ENCODE results near the gene L3MBTL4.
"Not testable (repeated sequence)": the region's sequence is repeated elsewhere in the genome, so short reads cannot be mapped to it uniquely, and the experiment has no call there.

L3MBTL4 gene

GRCh38 chr18:6414723-6415417 lies at the start of gene L3MBTL4:
Gene L3MBTL4, minus strand, starts transcription at chr18:6414911. Its CDS starts 103,286 bp downstream, at chr18:6311625.
- DNase-seq (ENCODE audit: low spot score), result no peak

- DNase-seq (ENCODE audit: low spot score), result no peak
Observed at GRCh38 chr18:6452194-6452593, 37.5 kb upstream of the L3MBTL4 start.

- no peak for DNase-seq (ENCODE audit: low spot score)
Observed at GRCh38 chr18:6449213-6449612, 34.5 kb upstream of the L3MBTL4 start.

GRCh38 chr18:6444466-6445228 lies 29.9 kb upstream of the L3MBTL4 start:
- DNase-seq (ENCODE audit: low spot score), result no peak

GRCh38 chr18:6441200-6441599 lies 26.5 kb upstream of the L3MBTL4 start:
- DNase-seq (ENCODE audit: low spot score), result no peak

GRCh38 chr18:6437937-6438818 lies 23.5 kb upstream of the L3MBTL4 start:
- DNase-seq (ENCODE audit: low spot score), result no peak

GRCh38 chr18:6435731-6436130 lies 21.0 kb upstream of the L3MBTL4 start:
- no peak for DNase-seq (ENCODE audit: low spot score)

- DNase-seq (ENCODE audit: low spot score), result no peak
Observed at GRCh38 chr18:6434987-6435709, 20.4 kb upstream of the L3MBTL4 start.

GRCh38 chr18:6434481-6434880 lies 19.8 kb upstream of the L3MBTL4 start:
- DNase-seq (ENCODE audit: low spot score), result no peak

GRCh38 chr18:6431659-6432318 lies 17.1 kb upstream of the L3MBTL4 start:
- DNase-seq (ENCODE audit: low spot score), result no peak

- DNase-seq (ENCODE audit: low spot score), result no peak
Observed at GRCh38 chr18:6428851-6429395, 14.2 kb upstream of the L3MBTL4 start.

- DNase-seq (ENCODE audit: low spot score), result peak; percentile 43
Observed at GRCh38 chr18:6427286-6427685, 12.6 kb upstream of the L3MBTL4 start.

GRCh38 chr18:6423289-6423688 lies 8.6 kb upstream of the L3MBTL4 start:
- no peak for DNase-seq (ENCODE audit: low spot score)

GRCh38 chr18:6414118-6414722 lies 491 bp downstream of the L3MBTL4 start:
- no peak for DNase-seq (ENCODE audit: low spot score)

- DNase-seq (ENCODE audit: low spot score), result no peak
Observed at GRCh38 chr18:6413579-6414117, 1.1 kb downstream of the L3MBTL4 start.

GRCh38 chr18:6412933-6413472 lies 1.7 kb downstream of the L3MBTL4 start:
- no peak for DNase-seq (ENCODE audit: low spot score)

GRCh38 chr18:6411382-6411781 lies 3.3 kb downstream of the L3MBTL4 start:
- DNase-seq (ENCODE audit: low spot score), result no peak

GRCh38 chr18:6409933-6410332 lies 4.8 kb downstream of the L3MBTL4 start:
- no peak for DNase-seq (ENCODE audit: low spot score)

GRCh38 chr18:6408543-6408942 lies 6.2 kb downstream of the L3MBTL4 start:
- not testable (repeated sequence) for DNase-seq (ENCODE audit: low spot score)

GRCh38 chr18:6406910-6407470 lies 7.7 kb downstream of the L3MBTL4 start:
- DNase-seq (ENCODE audit: low spot score), result no peak
